Cardiac fibroblast (primary cell): ENCODE data around the gene MMS19.
"Not testable (repeated sequence)": the region's sequence is repeated elsewhere in the genome, so short reads cannot be mapped to it uniquely, and the experiment has no call there.

ENCODE experiments used
- DNase-seq, 2 donors: peaks; one replicate each; pipeline versions ENCODE4 v3.0.0 to v3.0.0-alpha.2; 2010; ENCODE audit warnings: low read depth in 2 of 2
- H3K4me3 ChIP-seq, 2 donors: replicated peaks in 1 of 2; 1 replicate in 1 of 2; 2 replicates in 1 of 2; pipeline ENCODE4 v1.5.1; 2011; ENCODE audit warnings: low read depth in 2 of 2, low read length in 2 of 2, mild to moderate bottlenecking in 2 of 2, moderate library complexity in 1 of 2
- CTCF ChIP-seq: IDR thresholded peaks from one replicate; pipeline ENCODE4 v1.5.1; 2011; ENCODE audit warnings: low read depth, mild to moderate bottlenecking, low read length, inconsistent platforms

The MMS19 gene

GRCh38 chr10:97482381-97482780, 15.8 kb downstream of the MMS19 start:
- no peak for TF ChIP-seq CTCF
- no peak overlapping the region for H3K4me3 ChIP-seq
- no peak for DNase-seq

- no peak overlapping the region for H3K4me3 ChIP-seq
- no peak for TF ChIP-seq CTCF
- DNase-seq, result no peak
Observed at GRCh38 chr10:97481071-97481470, 17.2 kb downstream of the MMS19 start.

- TF ChIP-seq CTCF, result no peak
- no peak overlapping the region for H3K4me3 ChIP-seq
- DNase-seq, result no peak
Observed at GRCh38 chr10:97479939-97480338, 18.3 kb downstream of the MMS19 start.

GRCh38 chr10:97479410-97479809, 18.8 kb downstream of the MMS19 start:
- not testable (repeated sequence) for H3K4me3 ChIP-seq
- DNase-seq, result peak in 1 of 2 donors; percentile 44

GRCh38 chr10:97475936-97476594, 22.2 kb downstream of the MMS19 start:
- H3K4me3 ChIP-seq, result no peak overlapping the region

GRCh38 chr10:97474918-97475317, 23.3 kb downstream of the MMS19 start:
- no peak for TF ChIP-seq CTCF
- no peak for DNase-seq
- no peak overlapping the region for H3K4me3 ChIP-seq

More at GRCh38 chr10:97475936-97476594, 22.2 kb downstream of the MMS19 start:
- no peak for TF ChIP-seq CTCF
- DNase-seq, result peak; percentile 82 to 89

GRCh38 chr10:97468781-97469180, 29.4 kb downstream of the MMS19 start:
- H3K4me3 ChIP-seq, DNase-seq: not testable (repeated sequence)

- no peak for TF ChIP-seq CTCF
- no peak overlapping the region for H3K4me3 ChIP-seq
- DNase-seq, result no peak
Observed at GRCh38 chr10:97468162-97468561, 30.1 kb downstream of the MMS19 start.
